ENCODE measurements around the gene DYNLT1. TPM values are rescaled to one million over a fixed set of nuclear protein-coding genes. Genes with fewer than 3 reads are reported as not detected.

Gene DYNLT1
- total RNA-seq, 1 experiment from 2014 or later, result 105 TPM

GRCh38 chr6:158628542-158628941 is 16.0 kb downstream of the DYNLT1 start:
- Histone ChIP-seq H3K4ac (ENCODE audit: low read depth, low read length) (no peak overlapping the region), H3K79me1 (ENCODE audit: insufficient read depth, low read depth, low read length, poor library complexity, severe bottlenecking) (no peaks in the 10 kb centered on the region), H3K9ac (ENCODE audit: extremely low read depth, insufficient read length, low read length) (no peak overlapping the region), H4K20me1 (ENCODE audit: control insufficient read depth, insufficient read depth, insufficient read length) (no peaks in the 10 kb centered on the region), H3K23me2 (ENCODE audit: insufficient read length, low read depth, low read length, poor library complexity, severe bottlenecking) (no peaks in the 10 kb centered on the region), H2AK5ac (ENCODE audit: insufficient read length, low read length) (no peak overlapping the region), H3K18ac (ENCODE audit: insufficient read length, low read depth, low read length) (no peak overlapping the region), H2BK120ac (ENCODE audit: low read depth, low read length, poor library complexity, severe bottlenecking) (no peak overlapping the region), H3T11ph (ENCODE audit: low read length) (no peak overlapping the region), H3K4me2 (ENCODE audit: insufficient read depth, insufficient read length, low read length) (no peak overlapping the region), H4K8ac (replicated peaks; ENCODE audit: insufficient read length, low read depth, low read length) (no peak overlapping the region), H3K14ac (ENCODE audit: insufficient read depth, low read length) (no peak overlapping the region), H3K56ac (ENCODE audit: insufficient read length, low read depth, low read length) (no peak overlapping the region), H2BK15ac (ENCODE audit: low read depth, low read length) (no peak overlapping the region), H2BK5ac (ENCODE audit: insufficient read length, low read length) (no peak overlapping the region), H4K5ac (ENCODE audit: insufficient read length, low read depth, low read length) (no peak overlapping the region), H3K4me1 (ENCODE audit: insufficient read depth, low read length) (no peaks in the 10 kb centered on the region), H3K23ac (ENCODE audit: insufficient read length, low read depth, low read length) (no peak overlapping the region), H3K9me3 (ENCODE audit: control insufficient read depth, low read depth, low read length) (no peaks in the 10 kb centered on the region), H3K79me2 (ENCODE audit: insufficient read depth, low read length) (no peaks in the 10 kb centered on the region), H2AFZ (ENCODE audit: low read length) (no peak overlapping the region), H2BK20ac (ENCODE audit: low read depth, low read length, poor library complexity, severe bottlenecking) (no peak overlapping the region), H3K27ac (ENCODE audit: insufficient read length, low read depth, low read length) (no peak overlapping the region), H3K27me3 (ENCODE audit: insufficient read depth, low read length) (no peaks in the 10 kb centered on the region), H2BK12ac (ENCODE audit: insufficient read length, low read depth, low read length) (no peak overlapping the region), H4K91ac (ENCODE audit: insufficient read length, low read depth, low read length) (no peak overlapping the region)
- Mint-ChIP-seq H3K9me3 (no peaks in the 10 kb centered on the region), H3K36me3 (ENCODE audit: insufficient read depth in 1 of 3, low read depth in 3 of 3) (peaks cover 23 to 72% (median 55%) of the 10 kb centered on the region in 3 experiments; a peak in 6 of 7 replicates), H3K4me3 (no peak overlapping the region), H3K4me1 (peaks cover 15 to 21% of the 10 kb centered on the region in 2 experiments), H3K27ac (no peak overlapping the region), H3K27me3 (ENCODE audit: low read depth) (no peaks in the 10 kb centered on the region)
- no peak for DNase-seq
- WGBS (ENCODE audit: extremely low coverage, insufficient read length, low lambda C conversion rate), result no CpG with 5 or more reads among the region's 17 CpGs
- TF ChIP-seq, protein P1, sequence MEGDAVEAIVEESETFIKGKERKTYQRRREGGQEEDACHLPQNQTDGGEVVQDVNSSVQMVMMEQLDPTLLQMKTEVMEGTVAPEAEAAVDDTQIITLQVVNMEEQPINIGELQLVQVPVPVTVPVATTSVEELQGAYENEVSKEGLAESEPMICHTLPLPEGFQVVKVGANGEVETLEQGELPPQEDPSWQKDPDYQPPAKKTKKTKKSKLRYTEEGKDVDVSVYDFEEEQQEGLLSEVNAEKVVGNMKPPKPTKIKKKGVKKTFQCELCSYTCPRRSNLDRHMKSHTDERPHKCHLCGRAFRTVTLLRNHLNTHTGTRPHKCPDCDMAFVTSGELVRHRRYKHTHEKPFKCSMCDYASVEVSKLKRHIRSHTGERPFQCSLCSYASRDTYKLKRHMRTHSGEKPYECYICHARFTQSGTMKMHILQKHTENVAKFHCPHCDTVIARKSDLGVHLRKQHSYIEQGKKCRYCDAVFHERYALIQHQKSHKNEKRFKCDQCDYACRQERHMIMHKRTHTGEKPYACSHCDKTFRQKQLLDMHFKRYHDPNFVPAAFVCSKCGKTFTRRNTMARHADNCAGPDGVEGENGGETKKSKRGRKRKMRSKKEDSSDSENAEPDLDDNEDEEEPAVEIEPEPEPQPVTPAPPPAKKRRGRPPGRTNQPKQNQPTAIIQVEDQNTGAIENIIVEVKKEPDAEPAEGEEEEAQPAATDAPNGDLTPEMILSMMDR (conservative IDR thresholded peaks at IDR 0.05), result no peak
